Stimulated activated CD4-positive, alpha-beta T cell treated with anti-CD3 and anti-CD28 coated beads, Interleukin-1b, Interleukin-23, amount 100 ng/mL, for 4 hours (primary cell): ENCODE results near the gene HMGXB4.

ENCODE experiments used
- DNase-seq, 2 donors: peaks; one replicate each; pipeline ENCODE4 v3.0.0-alpha.2; 2020; ENCODE audit warnings: low read depth in 2 of 2

Gene HMGXB4

GRCh38 chr22:35326854-35327562, 69.7 kb downstream of the HMGXB4 start:
- no peak for DNase-seq

- DNase-seq = no peak
Measured at GRCh38 chr22:35327690-35328471, 70.6 kb downstream of the HMGXB4 start.

- no peak for DNase-seq
Measured at GRCh38 chr22:35328472-35328885, 71.2 kb downstream of the HMGXB4 start.

- no peak for DNase-seq
Measured at GRCh38 chr22:35329114-35329847, 72.0 kb downstream of the HMGXB4 start.

- DNase-seq = peak; percentile 31 to 47
Measured at GRCh38 chr22:35330258-35330861, 73.1 kb downstream of the HMGXB4 start.

- DNase-seq = no peak
Measured at GRCh38 chr22:35332278-35332677, 75.0 kb downstream of the HMGXB4 start.

GRCh38 chr22:35333220-35333619, 75.9 kb downstream of the HMGXB4 start:
- DNase-seq = no peak

GRCh38 chr22:35334004-35334403, 76.7 kb downstream of the HMGXB4 start:
- DNase-seq = peak in 1 of 2 donors; percentile 23

- DNase-seq = no peak
Measured at GRCh38 chr22:35335468-35335867, 78.2 kb downstream of the HMGXB4 start.

GRCh38 chr22:35335936-35336781, 78.9 kb downstream of the HMGXB4 start:
- DNase-seq = no peak

GRCh38 chr22:35337932-35338331, 80.6 kb downstream of the HMGXB4 start:
- DNase-seq = no peak

GRCh38 chr22:35341090-35341874, 84.0 kb downstream of the HMGXB4 start:
- DNase-seq = no peak

- DNase-seq = no peak
Measured at GRCh38 chr22:35342390-35342789, 85.1 kb downstream of the HMGXB4 start.

- no peak for DNase-seq
Measured at GRCh38 chr22:35343664-35344550, 86.6 kb downstream of the HMGXB4 start.

GRCh38 chr22:35344956-35345690, 87.8 kb downstream of the HMGXB4 start:
- no peak for DNase-seq
